NCI-H510A treated with DMSO at 0.1 percent for 48 hours (cell line): ENCODE results near the gene CTNNA2.

Experiments
- DNase-seq: peaks from one replicate; lab custom pipeline; 2025; lab: John Stamatoyannopoulos, UW

CTNNA2 gene

GRCh38 chr2:79789811-79790210 lies 277.0 kb downstream of the CTNNA2 start:
- DNase-seq: no peak

- no peak for DNase-seq
These were observed 279.2 kb downstream of the CTNNA2 start for GRCh38 chr2:79792090-79792489.

- no peak for DNase-seq
These were observed 280.2 kb downstream of the CTNNA2 start for GRCh38 chr2:79793006-79793405.

GRCh38 chr2:79796641-79797040 lies 283.8 kb downstream of the CTNNA2 start:
- DNase-seq: no peak

- DNase-seq: no peak
These were observed 285.9 kb downstream of the CTNNA2 start for GRCh38 chr2:79798776-79799175.

GRCh38 chr2:79799729-79800128 lies 286.9 kb downstream of the CTNNA2 start:
- no peak for DNase-seq

GRCh38 chr2:79801082-79801481 lies 288.2 kb downstream of the CTNNA2 start:
- no peak for DNase-seq

- DNase-seq: no peak
These were observed 304.4 kb downstream of the CTNNA2 start for GRCh38 chr2:79817288-79817687.

GRCh38 chr2:79820281-79820680 lies 307.4 kb downstream of the CTNNA2 start:
- no peak for DNase-seq

- DNase-seq: no peak
These were observed 309.3 kb downstream of the CTNNA2 start for GRCh38 chr2:79822136-79822535.

- no peak for DNase-seq
These were observed 311.4 kb downstream of the CTNNA2 start for GRCh38 chr2:79824086-79824786.

- no peak for DNase-seq
These were observed 315.0 kb downstream of the CTNNA2 start for GRCh38 chr2:79827881-79828280.

GRCh38 chr2:79830501-79830900 lies 317.6 kb downstream of the CTNNA2 start:
- no peak for DNase-seq

GRCh38 chr2:79831961-79832360 lies 319.1 kb downstream of the CTNNA2 start:
- DNase-seq: no peak

GRCh38 chr2:79832511-79833234 lies 319.8 kb downstream of the CTNNA2 start:
- peak; percentile 71 for DNase-seq

GRCh38 chr2:79833235-79833878 lies 320.5 kb downstream of the CTNNA2 start:
- no peak for DNase-seq

- DNase-seq: no peak
These were observed 323.1 kb downstream of the CTNNA2 start for GRCh38 chr2:79835911-79836310.

- DNase-seq: no peak
These were observed 331.2 kb downstream of the CTNNA2 start for GRCh38 chr2:79844011-79844410.

- no peak for DNase-seq
These were observed 334.0 kb downstream of the CTNNA2 start for GRCh38 chr2:79846878-79847277.

- no peak for DNase-seq
These were observed 336.4 kb downstream of the CTNNA2 start for GRCh38 chr2:79849241-79849640.

GRCh38 chr2:79849949-79850348 lies 337.1 kb downstream of the CTNNA2 start:
- DNase-seq: no peak

GRCh38 chr2:79850912-79851311 lies 338.1 kb downstream of the CTNNA2 start:
- DNase-seq: no peak
